B cell (primary cell): ENCODE results near the gene MTCL1. TPM values are rescaled to one million over a fixed set of nuclear protein-coding genes. Genes with fewer than 3 reads are reported as not detected.

ENCODE experiments used
- ATAC-seq: fragments of 200-7000 bp; cut with Tn5 transposase; one replicate; pipeline ENCODE4 v1.10.0; 2021; ENCODE audit warnings: low read depth, mild to moderate bottlenecking, moderate number of reproducible peaks, moderate library complexity
- CTCF ChIA-PET: fragments of 350-600 bp; sonication (Branson Sonifier 250); formaldehyde crosslinking; loops from one replicate; lab custom pipeline; 2021; ENCODE audit warnings: antibody characterized with exemption, inconsistent platforms; lab: Charles Lee
- POLR2A ChIA-PET: fragments of 350-600 bp; sonication (Branson Sonifier 250); formaldehyde crosslinking; loops from one replicate; lab custom pipeline; 2021; ENCODE audit warnings: antibody characterized with exemption; lab: Charles Lee
- DNase-seq: peaks from one replicate; pipeline ENCODE4 v3.0.0; 2013
- H2AFZ ChIP-seq: 2 replicates; pipeline ENCODE4 v1.6.1; 2012; ENCODE audit warnings: mild to moderate bottlenecking, low read depth, low read length; ENCODE audit not compliant: insufficient read depth, poor library complexity, severe bottlenecking
- H3K27ac ChIP-seq, 2 donors: 1 replicate in 1 of 2; 2 replicates in 1 of 2; pipeline ENCODE4 v1.5.1; 2012 to 2013; ENCODE audit warnings: low read length in 2 of 2, mild to moderate bottlenecking in 2 of 2, moderate library complexity in 1 of 2
- H3K27me3 ChIP-seq, 4 experiments: fragments of 200-600 bp in 1 of 4; sonication (generic) in 1 of 4; replicated peaks in 1 of 4; 1 replicate in 2 of 4; 2 replicates in 2 of 4; pipeline versions ENCODE4 v1.6.1 to v1.7.0; 2013 to 2016; ENCODE audit warnings: low read length in 3 of 4, mild to moderate bottlenecking in 2 of 4, mixed read lengths in 1 of 4, moderate library complexity in 1 of 4; ENCODE audit not compliant: insufficient read depth in 4 of 4, control insufficient read depth in 3 of 4; ENCODE audit errors: control extremely low read depth in 1 of 4
- H3K36me3 ChIP-seq, 2 experiments: replicated peaks in 1 of 2; 1 replicate in 1 of 2; 2 replicates in 1 of 2; pipeline versions ENCODE4 v1.6.1 to v1.7.1; 2013; ENCODE audit warnings: low read length in 1 of 2; ENCODE audit not compliant: insufficient read depth in 2 of 2, control insufficient read depth in 1 of 2; ENCODE audit errors: control extremely low read depth in 1 of 2, extremely low read depth in 1 of 2
- H3K4me1 ChIP-seq, 2 donors: fragments of 200-600 bp in 1 of 2; sonication (generic) in 1 of 2; 1 replicate in 1 of 2; 2 replicates in 1 of 2; pipeline versions ENCODE4 v1.5.1 to v1.6.1; 2013 to 2017; ENCODE audit warnings: low read length in 2 of 2; ENCODE audit not compliant: control insufficient read depth in 2 of 2, insufficient read depth in 2 of 2
- H3K4me2 ChIP-seq: replicated peaks from 2 replicates; pipeline ENCODE3; 2012; ENCODE audit warnings: mild to moderate bottlenecking, low read depth, low read length; ENCODE audit not compliant: poor library complexity, severe bottlenecking
- H3K4me3 ChIP-seq, 5 experiments: fragments of 200-600 bp in 1 of 5; sonication (generic) in 1 of 5; 1 replicate in 3 of 5; 2 replicates in 2 of 5; pipeline versions ENCODE4 v1.5.1 to v1.7.0; 2011 to 2016; ENCODE audit warnings: low read length in 4 of 5, mild to moderate bottlenecking in 4 of 5, low read depth in 2 of 5, control low read depth in 1 of 5, moderate library complexity in 1 of 5; ENCODE audit not compliant: insufficient read depth in 1 of 5; ENCODE audit errors: control extremely low read depth in 1 of 5, extremely low read depth in 1 of 5
- H3K79me2 ChIP-seq: fragments of 200-600 bp; sonication (generic); one replicate; pipeline ENCODE4 v1.6.0; 2016; ENCODE audit warnings: low read length; ENCODE audit not compliant: control insufficient read depth, insufficient read depth
- H3K9ac ChIP-seq: fragments of 200-600 bp; sonication (generic); 2 replicates; pipeline ENCODE4 v1.6.1; 2017; ENCODE audit warnings: mild to moderate bottlenecking, low read length, moderate library complexity
- H3K9me3 ChIP-seq, 3 donors: one replicate each; pipeline versions ENCODE4 v1.6.1 to v1.7.1; 2013; ENCODE audit warnings: low read length in 2 of 3; ENCODE audit not compliant: control insufficient read depth in 2 of 3, insufficient read depth in 1 of 3; ENCODE audit errors: control extremely low read depth in 1 of 3
- H4K20me1 ChIP-seq: 2 replicates; pipeline ENCODE4 v1.6.0; 2012; ENCODE audit warnings: mild to moderate bottlenecking, low read length; ENCODE audit not compliant: insufficient read depth, control insufficient read depth, poor library complexity, severe bottlenecking
- H3K27ac Mint-ChIP-seq: one replicate; pipeline ENCODE4 v1.8.0; 2021; ENCODE audit warnings: mixed read lengths
- H3K27me3 Mint-ChIP-seq: one replicate; pipeline ENCODE4 v1.8.0; 2021; ENCODE audit warnings: mixed read lengths
- H3K4me1 Mint-ChIP-seq: one replicate; pipeline ENCODE4 v1.8.0; 2021; ENCODE audit warnings: mixed read lengths
- H3K4me3 Mint-ChIP-seq: one replicate; pipeline ENCODE4 v1.8.0; 2021; ENCODE audit warnings: mixed read lengths
- H3K9me3 Mint-ChIP-seq: one replicate; pipeline ENCODE4 v1.8.0; 2022; ENCODE audit warnings: mixed read lengths; ENCODE audit not compliant: insufficient read depth
- EZH2 ChIP-seq: IDR thresholded peaks from 2 replicates; pipeline ENCODE4 v1.6.1; 2012; ENCODE audit warnings: borderline replicate concordance, low read depth, mild to moderate bottlenecking, moderate library complexity, low read length; ENCODE audit not compliant: insufficient read depth, poor library complexity, severe bottlenecking
- WGBS: methylation state at CpG from one replicate; pipeline ENCODE4 v1.1.5; 2013; ENCODE audit warnings: missing lambda C conversion rate; ENCODE audit not compliant: insufficient coverage; 5-methylcytosine and 5-hydroxymethylcytosine counted together
- intact Hi-C: fragments of 100-400 bp; cut with micrococcal nuclease; formaldehyde crosslinking; loops from one replicate; pipeline ENCODE4 v1.10.0; 2022
- polyA plus RNA-seq: library from polyadenylated mRNA; depleted of rRNA; stranded (reverse); fragments of >200 nt; gene quantifications from 2 replicates; pipeline ENCODE4 v1.2.3, GENCODE V29; 2012
- total RNA-seq, 2 donors: library from RNA; stranded (reverse); fragments of 120-200 nt in 1 of 2; gene quantifications; 1 replicate in 1 of 2; 2 replicates in 1 of 2; pipeline versions ENCODE4 v1.2.3 to v1.2.4, GENCODE V29; 2013 to 2022
- TF ChIP-seq, protein P1 (sequence below): fragments of 200-600 bp; IDR thresholded peaks from one replicate; pipeline ENCODE4 v1.8.0; 2022; ENCODE audit warnings: antibody characterized with exemption, mild to moderate bottlenecking

Gene MTCL1
- total and polyA plus RNA-seq, 2 donors (not counting 1 experiment from before 2014, with no cell fraction given), result 2.7 to 5.8 TPM

DNA sequence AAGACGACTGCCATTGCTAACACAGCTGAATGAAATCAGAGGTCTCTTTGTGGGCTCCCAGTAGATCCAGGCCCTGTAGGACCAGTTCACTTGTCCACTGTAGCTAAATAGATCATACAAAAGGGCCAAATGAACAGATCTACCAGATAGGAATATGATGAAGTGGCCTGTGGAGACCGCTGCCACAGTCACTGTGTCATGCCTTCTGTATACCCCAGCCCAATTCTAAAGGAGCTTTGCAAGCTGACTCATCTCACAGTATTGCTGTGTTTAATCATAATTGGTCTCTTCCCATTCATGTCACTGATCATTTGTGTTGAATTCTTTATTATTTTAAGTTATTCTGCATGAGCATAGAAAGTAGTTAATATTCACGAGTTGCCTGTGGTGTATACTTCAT, 125.8 kb downstream of the MTCL1 start:
- Histone ChIP-seq H3K4me3 (no peak overlapping the region), H3K4me2 (no peak overlapping the region), H2AFZ (no peak overlapping the region), H3K36me3 (no peaks in the 10 kb centered on the region), H3K27ac (no peak overlapping the region), H3K9me3 (no peaks in the 10 kb centered on the region), H3K79me2 (no peaks in the 10 kb centered on the region), H3K27me3 (no peaks in the 10 kb centered on the region), H3K9ac (no peak overlapping the region), H4K20me1 (no peaks in the 10 kb centered on the region), H3K4me1 (no peaks in the 10 kb centered on the region)
- H3K27me3 Mint-ChIP-seq, result peaks cover 12% of the 10 kb centered on the region
- ATAC-seq (no peak), DNase-seq (no peak)
- ChIA-PET POLR2A (no interaction called here), CTCF (interaction anchor here (1.4 kb wide), 1 partner anchor 151 kb away, joined by 3 read pairs; no protein-coding TSS in a partner anchor)
- H3K27ac Mint-ChIP-seq, result no peak overlapping the region
- intact Hi-C loops, result no loop called here
- no peak overlapping the region for H3K4me3 Mint-ChIP-seq
- H3K4me1 Mint-ChIP-seq, result peaks cover 3% of the 10 kb centered on the region
- TF ChIP-seq, protein P1, sequence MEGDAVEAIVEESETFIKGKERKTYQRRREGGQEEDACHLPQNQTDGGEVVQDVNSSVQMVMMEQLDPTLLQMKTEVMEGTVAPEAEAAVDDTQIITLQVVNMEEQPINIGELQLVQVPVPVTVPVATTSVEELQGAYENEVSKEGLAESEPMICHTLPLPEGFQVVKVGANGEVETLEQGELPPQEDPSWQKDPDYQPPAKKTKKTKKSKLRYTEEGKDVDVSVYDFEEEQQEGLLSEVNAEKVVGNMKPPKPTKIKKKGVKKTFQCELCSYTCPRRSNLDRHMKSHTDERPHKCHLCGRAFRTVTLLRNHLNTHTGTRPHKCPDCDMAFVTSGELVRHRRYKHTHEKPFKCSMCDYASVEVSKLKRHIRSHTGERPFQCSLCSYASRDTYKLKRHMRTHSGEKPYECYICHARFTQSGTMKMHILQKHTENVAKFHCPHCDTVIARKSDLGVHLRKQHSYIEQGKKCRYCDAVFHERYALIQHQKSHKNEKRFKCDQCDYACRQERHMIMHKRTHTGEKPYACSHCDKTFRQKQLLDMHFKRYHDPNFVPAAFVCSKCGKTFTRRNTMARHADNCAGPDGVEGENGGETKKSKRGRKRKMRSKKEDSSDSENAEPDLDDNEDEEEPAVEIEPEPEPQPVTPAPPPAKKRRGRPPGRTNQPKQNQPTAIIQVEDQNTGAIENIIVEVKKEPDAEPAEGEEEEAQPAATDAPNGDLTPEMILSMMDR, result no peak
- no peak for TF ChIP-seq EZH2
- H3K9me3 Mint-ChIP-seq, result no peaks in the 10 kb centered on the region
- WGBS, result 100% methylated on average over 2 of the region's 3 CpGs

DNA sequence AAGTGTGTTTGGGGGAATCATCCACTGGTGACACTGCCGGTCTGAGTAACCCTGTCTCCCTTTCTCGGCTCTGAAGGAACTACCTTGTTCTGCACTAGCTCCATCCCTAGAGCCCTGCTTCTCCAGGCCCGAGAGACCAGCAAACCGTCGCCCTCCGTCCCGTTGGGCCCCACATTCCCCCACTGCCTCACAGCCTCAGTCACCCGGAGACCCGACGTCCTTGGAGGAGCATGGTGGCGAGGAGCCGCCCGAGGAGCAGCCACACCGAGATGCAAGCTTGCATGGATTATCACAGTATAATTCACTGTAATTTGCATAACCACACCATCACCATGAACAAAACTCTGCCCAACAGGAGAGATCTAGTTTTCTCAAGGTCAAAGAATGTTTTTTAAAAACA, 126.2 kb downstream of the MTCL1 start:
- Histone ChIP-seq H3K79me2 (no peaks in the 10 kb centered on the region), H3K4me1 (no peaks in the 10 kb centered on the region), H3K9me3 (peaks cover 0 to 1% (median 0%) of the 10 kb centered on the region in 3 donors), H3K4me2 (no peak overlapping the region), H3K4me3 (no peak overlapping the region), H3K36me3 (no peaks in the 10 kb centered on the region), H2AFZ (no peak overlapping the region), H3K9ac (no peak overlapping the region), H3K27me3 (no peaks in the 10 kb centered on the region), H4K20me1 (no peaks in the 10 kb centered on the region), H3K27ac (no peak overlapping the region)
- TF ChIP-seq, protein P1, result no peak
- TF ChIP-seq EZH2, result no peak
- 90% methylated on average over 13 of the region's 14 CpGs for WGBS
- Mint-ChIP-seq H3K9me3 (peaks cover 3% of the 10 kb centered on the region), H3K4me1 (peaks cover 3% of the 10 kb centered on the region), H3K27ac (no peak overlapping the region), H3K4me3 (no peak overlapping the region), H3K27me3 (peaks cover 12% of the 10 kb centered on the region)
- ATAC-seq, result no peak
- ChIA-PET POLR2A (no interaction called here), CTCF (interaction anchor here (1.4 kb wide), 1 partner anchor 150 kb away, joined by 3 read pairs; no protein-coding TSS in a partner anchor)
- intact Hi-C loops, result no loop called here
- DNase-seq, result no peak
